ENCODE data around the gene AAMDC.
"Not testable (repeated sequence)": the region's sequence is repeated elsewhere in the genome, so short reads cannot be mapped to it uniquely, and the experiment has no call there.

AAMDC gene

GRCh38 chr11:77879218-77879617 is 58.3 kb downstream of the AAMDC start:
- Histone ChIP-seq H4K20me1 (peaks cover 20% of the 10 kb centered on the region), H3K27ac (no peak overlapping the region), H3K27me3 (no peaks in the 10 kb centered on the region), H3K4me2 (peak overlapping the region; percentile 75), H3K9ac (no peak overlapping the region), H3K36me3 (peaks cover 93% of the 10 kb centered on the region), H3K9me3 (no peaks in the 10 kb centered on the region), H3K4me3 (no peak overlapping the region), H3K4me1 (peaks cover 27% of the 10 kb centered on the region)
- no peak for TF ChIP-seq Cebpa-rat (IDR thresholded peaks at IDR 0.05)

GRCh38 chr11:77882396-77882795 is 61.5 kb downstream of the AAMDC start:
- Histone ChIP-seq H3K36me3 (peaks cover 86% of the 10 kb centered on the region), H3K4me1 (peaks cover 27% of the 10 kb centered on the region), H3K9me3 (no peaks in the 10 kb centered on the region), H3K27ac (no peak overlapping the region), H3K4me2 (no peak overlapping the region), H4K20me1 (peaks cover 20% of the 10 kb centered on the region), H3K9ac (no peak overlapping the region), H3K4me3 (no peak overlapping the region), H3K27me3 (no peaks in the 10 kb centered on the region)
- no peak for TF ChIP-seq Cebpa-rat (IDR thresholded peaks at IDR 0.05)

- Histone ChIP-seq H3K27me3 (no peaks in the 10 kb centered on the region), H4K20me1 (peaks cover 18% of the 10 kb centered on the region), H3K9ac (no peak overlapping the region), H3K4me1 (peaks cover 18% of the 10 kb centered on the region), H3K4me3 (no peak overlapping the region), H3K9me3 (no peaks in the 10 kb centered on the region), H3K4me2 (no peak overlapping the region), H3K27ac (no peak overlapping the region), H3K36me3 (peaks cover 72% of the 10 kb centered on the region)
- no peak for TF ChIP-seq Cebpa-rat (IDR thresholded peaks at IDR 0.05)
These were observed 62.8 kb downstream of the AAMDC start for GRCh38 chr11:77883775-77884174.

- Histone ChIP-seq H3K36me3 (peaks cover 69% of the 10 kb centered on the region), H3K4me1 (peaks cover 13% of the 10 kb centered on the region), H3K27me3 (no peaks in the 10 kb centered on the region), H3K27ac (no peak overlapping the region), H3K9me3 (no peaks in the 10 kb centered on the region), H3K9ac (no peak overlapping the region), H3K4me2 (no peak overlapping the region), H3K4me3 (no peak overlapping the region), H4K20me1 (peaks cover 12% of the 10 kb centered on the region)
- TF ChIP-seq Cebpa-rat (IDR thresholded peaks at IDR 0.05): no peak
These were observed 63.4 kb downstream of the AAMDC start for GRCh38 chr11:77884186-77884828.

GRCh38 chr11:77884829-77885190 is 63.9 kb downstream of the AAMDC start:
- Histone ChIP-seq H3K9ac (no peak overlapping the region), H3K4me3 (no peak overlapping the region), H4K20me1 (peaks cover 7% of the 10 kb centered on the region), H3K9me3 (no peaks in the 10 kb centered on the region), H3K4me1 (peaks cover 8% of the 10 kb centered on the region), H3K4me2 (no peak overlapping the region), H3K27me3 (no peaks in the 10 kb centered on the region), H3K36me3 (peaks cover 74% of the 10 kb centered on the region), H3K27ac (no peak overlapping the region)
- TF ChIP-seq Cebpa-rat (IDR thresholded peaks at IDR 0.05): no peak

- no peak overlapping the region for H3K9ac ChIP-seq
- H3K36me3 ChIP-seq: peaks cover 73% of the 10 kb centered on the region
- H3K27ac ChIP-seq: no peak overlapping the region
- no peaks in the 10 kb centered on the region for H3K4me1 ChIP-seq
- TF ChIP-seq Cebpa-rat (IDR thresholded peaks at IDR 0.05): no peak
- no peak overlapping the region for H3K4me3 ChIP-seq
- H3K4me2 ChIP-seq: no peak overlapping the region
- no peaks in the 10 kb centered on the region for H3K9me3 ChIP-seq
- no peaks in the 10 kb centered on the region for H3K27me3 ChIP-seq
- H4K20me1 ChIP-seq: no peaks in the 10 kb centered on the region
These were observed 65.5 kb downstream of the AAMDC start for GRCh38 chr11:77886401-77886800.

- H3K9me3 ChIP-seq, H3K4me1 ChIP-seq, H3K4me3 ChIP-seq, H4K20me1 ChIP-seq, H3K9ac ChIP-seq, H3K27ac ChIP-seq, H3K4me2 ChIP-seq, H3K27me3 ChIP-seq: not testable (repeated sequence)
- peaks cover 71% of the 10 kb centered on the region for H3K36me3 ChIP-seq
These were observed 68.1 kb downstream of the AAMDC start for GRCh38 chr11:77889045-77889444.

GRCh38 chr11:77890100-77890614 is 69.2 kb downstream of the AAMDC start:
- H3K4me3 ChIP-seq, H3K27me3 ChIP-seq, H4K20me1 ChIP-seq, H3K4me2 ChIP-seq, H3K4me1 ChIP-seq, H3K27ac ChIP-seq, H3K9ac ChIP-seq, H3K9me3 ChIP-seq: not testable (repeated sequence)
- peaks cover 70% of the 10 kb centered on the region for H3K36me3 ChIP-seq

GRCh38 chr11:77890619-77891056 is 69.7 kb downstream of the AAMDC start:
- H3K27ac ChIP-seq, H3K4me2 ChIP-seq, H3K27me3 ChIP-seq, H3K4me1 ChIP-seq, H3K4me3 ChIP-seq, H4K20me1 ChIP-seq, H3K9me3 ChIP-seq, H3K9ac ChIP-seq: not testable (repeated sequence)
- H3K36me3 ChIP-seq: peaks cover 65% of the 10 kb centered on the region

GRCh38 chr11:77891256-77891655 is 70.3 kb downstream of the AAMDC start:
- H3K4me2 ChIP-seq, H3K27ac ChIP-seq, H3K4me3 ChIP-seq, H4K20me1 ChIP-seq, H3K9ac ChIP-seq, H3K27me3 ChIP-seq, H3K4me1 ChIP-seq, H3K9me3 ChIP-seq: not testable (repeated sequence)
- H3K36me3 ChIP-seq: peaks cover 60% of the 10 kb centered on the region

- H4K20me1 ChIP-seq, H3K27ac ChIP-seq, H3K4me2 ChIP-seq, H3K27me3 ChIP-seq, H3K9ac ChIP-seq, H3K4me1 ChIP-seq, H3K4me3 ChIP-seq, H3K9me3 ChIP-seq: not testable (repeated sequence)
- peaks cover 58% of the 10 kb centered on the region for H3K36me3 ChIP-seq
These were observed 70.8 kb downstream of the AAMDC start for GRCh38 chr11:77891703-77892102.

GRCh38 chr11:77894949-77895348 is 74.0 kb downstream of the AAMDC start:
- not testable (repeated sequence) for H3K4me3 ChIP-seq, H3K27ac ChIP-seq, H3K4me1 ChIP-seq, H3K9me3 ChIP-seq, H3K27me3 ChIP-seq, H4K20me1 ChIP-seq, H3K4me2 ChIP-seq, H3K9ac ChIP-seq
- peaks cover 67% of the 10 kb centered on the region for H3K36me3 ChIP-seq

Measured in BLaER1 (cell line).